ENCODE results near the gene STARD4.

- TF ChIP-seq CTCF (IDR thresholded peaks at IDR 0.05) (no peak), POLR2AphosphoS5 (IDR thresholded peaks at IDR 0.05) (no peak)
Observed at GRCh38 chr5:111469293-111469896, 42.9 kb downstream of the STARD4 start.
